Activated CD4-positive, alpha-beta memory T cell treated with anti-CD3 and anti-CD28 coated beads for 36 hours (primary cell): ENCODE results near the gene MKNK1. TPM values are rescaled to one million over a fixed set of nuclear protein-coding genes. Genes with fewer than 3 reads are reported as not detected.

Experiments
- CTCF ChIA-PET: fragments of 350-600 bp; sonication (Branson Sonifier 250); formaldehyde crosslinking; loops from one replicate; lab custom pipeline; 2021; ENCODE audit warnings: antibody characterized with exemption, inconsistent platforms; lab: Charles Lee
- POLR2A ChIA-PET: fragments of 350-600 bp; sonication (Branson Sonifier 250); formaldehyde crosslinking; loops from one replicate; lab custom pipeline; 2021; ENCODE audit warnings: antibody characterized with exemption; lab: Charles Lee
- DNase-seq: peaks from one replicate; pipeline ENCODE4 v3.0.0-alpha.2; 2020
- H3K27ac Mint-ChIP-seq: one replicate; pipeline ENCODE4 v1.8.0; 2021; ENCODE audit warnings: mixed read lengths
- H3K27me3 Mint-ChIP-seq: one replicate; pipeline ENCODE4 v1.8.0; 2021; ENCODE audit warnings: mixed read lengths
- H3K36me3 Mint-ChIP-seq: one replicate; pipeline ENCODE4 v1.8.0; 2021; ENCODE audit warnings: mixed read lengths
- H3K4me1 Mint-ChIP-seq: one replicate; pipeline ENCODE4 v1.8.0; 2021; ENCODE audit warnings: low read depth, mixed read lengths
- H3K4me3 Mint-ChIP-seq: one replicate; pipeline ENCODE4 v1.8.0; 2021; ENCODE audit warnings: mild to moderate bottlenecking, mixed read lengths
- H3K9me3 Mint-ChIP-seq: one replicate; pipeline ENCODE4 v1.8.0; 2021; ENCODE audit warnings: mixed read lengths
- intact Hi-C: fragments of 100-400 bp; cut with micrococcal nuclease; formaldehyde crosslinking; loops from one replicate; pipeline ENCODE4 v1.15.1; 2023
- total RNA-seq, 2 experiments: library from RNA; stranded (reverse); gene quantifications; one replicate each; pipeline ENCODE4 v1.2.3, GENCODE V29; 2021

The MKNK1 gene
- total RNA-seq, 2 experiments from 2014 or later, result 28.2 to 28.5 TPM

GRCh38 chr1:46513536-46513935 lies 90.5 kb downstream of the MKNK1 start:
- H3K27ac Mint-ChIP-seq, result no peak overlapping the region
- no peaks in the 10 kb centered on the region for H3K9me3 Mint-ChIP-seq
- peaks cover 38% of the 10 kb centered on the region for H3K27me3 Mint-ChIP-seq
- intact Hi-C loops, result no loop called here
- peaks cover 2% of the 10 kb centered on the region for H3K4me1 Mint-ChIP-seq
- ChIA-PET POLR2A (no interaction called here), CTCF (interaction anchor here (0.7 to 1.6 kb wide), 5 partner anchors 9 to 219 kb away, joined by 3 to 4 read pairs (median 3); no protein-coding TSS in a partner anchor)
- no peak for DNase-seq
- no peak overlapping the region for H3K4me3 Mint-ChIP-seq
- H3K36me3 Mint-ChIP-seq, result no peaks in the 10 kb centered on the region

DNA sequence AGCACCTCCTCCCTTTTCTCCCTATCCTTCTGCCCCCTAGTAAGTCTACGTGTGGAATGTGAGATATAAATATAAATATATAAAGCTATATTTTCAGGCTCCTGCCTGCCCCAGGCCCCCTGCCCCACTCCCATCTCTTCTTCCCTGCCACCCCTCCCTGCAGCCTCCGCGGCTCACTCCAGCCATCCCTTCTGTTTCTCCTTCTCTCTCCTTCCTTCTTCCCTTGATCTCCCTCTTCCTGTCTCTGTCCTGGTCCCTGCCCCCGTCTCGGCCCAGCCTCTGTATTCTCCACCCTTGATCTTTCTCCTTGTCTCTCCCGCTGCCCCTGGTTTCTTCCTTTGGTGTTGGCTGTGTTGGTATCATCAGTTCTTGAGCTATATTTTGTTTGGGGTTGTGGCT lies 91.3 kb downstream of the MKNK1 start:
- no peak overlapping the region for H3K27ac Mint-ChIP-seq
- no peaks in the 10 kb centered on the region for H3K9me3 Mint-ChIP-seq
- H3K27me3 Mint-ChIP-seq, result peaks cover 32% of the 10 kb centered on the region
- ChIA-PET POLR2A (no interaction called here), CTCF (interaction anchor here (0.6 to 1.6 kb wide), 4 partner anchors 9 to 1214 kb away, joined by 4 read pairs; no protein-coding TSS in a partner anchor)
- intact Hi-C loops, result no loop called here
- no peak for DNase-seq
- no peaks in the 10 kb centered on the region for H3K36me3 Mint-ChIP-seq
- peaks cover 2% of the 10 kb centered on the region for H3K4me1 Mint-ChIP-seq
- H3K4me3 Mint-ChIP-seq, result no peak overlapping the region

DNA sequence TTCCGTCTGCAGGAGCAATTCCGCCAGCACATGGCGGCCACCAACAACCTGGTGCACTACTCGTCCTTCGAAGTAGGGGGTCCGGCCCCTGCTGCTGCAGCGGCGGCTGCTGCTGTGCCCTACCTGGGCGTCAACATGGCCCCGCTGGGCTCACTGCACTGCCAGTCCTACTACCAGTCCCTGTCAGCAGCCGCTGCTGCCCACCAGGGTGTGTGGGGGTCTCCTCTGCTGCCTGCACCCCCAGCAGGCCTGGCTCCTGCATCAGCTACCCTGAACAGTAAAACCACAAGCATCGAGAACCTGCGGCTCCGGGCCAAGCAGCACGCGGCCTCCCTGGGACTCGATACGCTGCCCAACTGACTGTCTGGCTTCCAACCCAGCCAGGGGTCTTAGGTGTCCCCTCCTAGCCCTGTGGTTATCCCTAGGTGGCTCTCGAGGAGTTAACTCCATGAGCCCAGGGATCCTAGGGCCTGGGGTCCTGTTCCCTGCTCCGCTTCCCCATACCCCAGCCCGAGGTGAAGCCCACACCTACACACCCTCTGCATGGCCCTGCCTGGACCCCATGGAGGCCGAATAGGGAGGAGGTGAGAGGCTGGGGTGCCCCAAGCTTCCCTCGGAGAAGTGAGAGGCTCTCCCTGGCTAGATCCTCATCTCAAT lies 91.8 kb downstream of the MKNK1 start:
- Mint-ChIP-seq H3K27ac (no peak overlapping the region), H3K36me3 (no peaks in the 10 kb centered on the region), H3K27me3 (peaks cover 30% of the 10 kb centered on the region), H3K9me3 (no peaks in the 10 kb centered on the region), H3K4me3 (no peak overlapping the region), H3K4me1 (peaks cover 2% of the 10 kb centered on the region)
- POLR2A ChIA-PET, result no interaction called here
- CTCF ChIA-PET, result interaction anchor here (0.6 to 1.6 kb wide), 2 partner anchors 16 to 1214 kb away, joined by 4 read pairs; no protein-coding TSS in a partner anchor
- DNase-seq, result no peak
- intact Hi-C loops, result no loop called here

GRCh38 chr1:46510998-46511365 lies 93.1 kb downstream of the MKNK1 start:
- H3K36me3 Mint-ChIP-seq, result no peaks in the 10 kb centered on the region
- intact Hi-C loops, result no loop called here
- ChIA-PET POLR2A (no interaction called here), CTCF (no interaction called here)
- H3K27ac Mint-ChIP-seq, result no peak overlapping the region
- H3K4me1 Mint-ChIP-seq, result no peaks in the 10 kb centered on the region
- H3K9me3 Mint-ChIP-seq, result no peaks in the 10 kb centered on the region
- no peak for DNase-seq
- peaks cover 23% of the 10 kb centered on the region for H3K27me3 Mint-ChIP-seq
- H3K4me3 Mint-ChIP-seq, result no peak overlapping the region

DNA sequence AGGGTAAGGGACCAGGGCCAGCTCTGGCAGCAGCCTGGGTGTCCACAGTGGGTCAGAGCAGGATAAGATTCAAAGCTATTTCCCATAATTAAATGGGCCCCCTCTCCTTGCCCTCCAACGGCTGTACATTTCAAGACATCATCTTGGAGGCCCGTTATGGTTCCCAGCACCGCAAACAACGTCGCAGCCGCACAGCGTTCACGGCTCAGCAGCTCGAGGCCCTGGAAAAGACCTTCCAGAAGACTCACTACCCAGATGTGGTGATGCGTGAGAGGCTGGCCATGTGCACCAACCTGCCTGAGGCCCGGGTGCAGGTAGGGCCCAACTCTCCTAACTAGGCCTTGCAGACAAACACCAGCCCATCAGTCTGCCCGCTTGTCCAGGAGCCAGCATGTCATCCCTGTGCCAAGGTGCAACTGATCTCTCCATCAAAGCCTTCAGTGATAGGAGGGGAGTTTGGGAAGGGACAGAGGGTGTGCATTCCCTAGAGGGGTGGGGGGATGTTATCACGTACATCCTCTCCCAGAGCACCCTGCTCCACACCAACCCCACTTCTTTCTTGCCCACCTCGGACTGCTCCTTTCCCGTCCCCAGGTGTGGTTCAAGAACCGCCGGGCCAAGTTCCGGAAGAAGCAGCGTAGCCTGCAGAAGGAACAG lies 93.6 kb downstream of the MKNK1 start:
- POLR2A ChIA-PET, result no interaction called here
- no peaks in the 10 kb centered on the region for H3K36me3 Mint-ChIP-seq
- no peak for DNase-seq

GRCh38 chr1:46508757-46509156 lies 95.3 kb downstream of the MKNK1 start:
- Mint-ChIP-seq H3K27me3 (peaks cover 16% of the 10 kb centered on the region), H3K27ac (no peak overlapping the region), H3K9me3 (no peaks in the 10 kb centered on the region), H3K36me3 (no peaks in the 10 kb centered on the region), H3K4me3 (no peak overlapping the region), H3K4me1 (no peaks in the 10 kb centered on the region)
- DNase-seq, result no peak
- intact Hi-C loops, result no loop called here
- POLR2A ChIA-PET, result no interaction called here
- CTCF ChIA-PET, result interaction anchor here (1.0 kb wide), 1 partner anchor 103 kb away, joined by 3 read pairs; no protein-coding TSS in a partner anchor

More for the DNA sequence above, 93.6 kb downstream of the MKNK1 start:
- Mint-ChIP-seq H3K9me3 (no peaks in the 10 kb centered on the region), H3K4me1 (no peaks in the 10 kb centered on the region), H3K27ac (no peak overlapping the region), H3K4me3 (no peak overlapping the region), H3K27me3 (peaks cover 18% of the 10 kb centered on the region)
- CTCF ChIA-PET, result no interaction called here
- intact Hi-C loops, result no loop called here

Other genes starting within 250 kb of the MKNK1 start
- gene FAAH, start 210.0 kb downstream of the MKNK1 start, total RNA-seq, result 1 to 10 TPM; 4.4 to 5.3 TPM
- gene DMBX1, start 114.4 kb downstream of the MKNK1 start, total RNA-seq, result under 1 TPM; 0.10 to 0.12 TPM
- not detected for gene KNCN, start 52.6 kb downstream of the MKNK1 start, total RNA-seq
- 1 to 10 TPM; 8.2 to 10.0 TPM for gene MOB3C, start 12.5 kb upstream of the MKNK1 start, total RNA-seq
- gene ATPAF1, start 64.1 kb upstream of the MKNK1 start, total RNA-seq, result 10 to 100 TPM; 45.0 to 45.9 TPM
- under 1 TPM in 1 of 2 experiments, not detected in 1; 0.21 TPM for gene TEX38, start 67.6 kb upstream of the MKNK1 start, total RNA-seq
- gene EFCAB14, start 114.8 kb upstream of the MKNK1 start, total RNA-seq, result 10 to 100 TPM; 47.1 to 48.0 TPM
- not detected for gene CYP4B1, start 194.8 kb upstream of the MKNK1 start, total RNA-seq